ENCODE measurements around the gene CAPN10. TPM values are rescaled to one million over a fixed set of nuclear protein-coding genes. Genes with fewer than 3 reads are reported as not detected.

The CAPN10 gene
- polyA plus RNA-seq, 2 of the 4 experiments (the other 2 are of a cell fraction), result 8.4 to 15.8 TPM

GRCh38 chr2:240619506-240620148 is 33.1 kb downstream of the CAPN10 start:
- CTCF ChIA-PET, result no interaction called here
- no peaks in the 10 kb centered on the region for H3K4me1 ChIP-seq
- no peak overlapping the region for H3K27ac ChIP-seq
- FAIRE-seq, result no peak
- TF ChIP-seq EP300 (IDR thresholded peaks at IDR 0.05) (no peak), ELK1 (IDR thresholded peaks at IDR 0.05; ENCODE audit: low read depth, low read length) (no peak), PBX3 (IDR thresholded peaks at IDR 0.05) (no peak)
- 70% methylated on average over 9 of the region's 19 CpGs for WGBS (ENCODE audit: missing lambda C conversion rate)
- POLR2A ChIA-PET, result no interaction called here
- DNase-seq (ENCODE audit: low read depth in 1 of 2, low spot score in 1 of 2), result no peak
- ATAC-seq, result no peak
- no peak overlapping the region for H3K4me3 ChIP-seq
- no peak overlapping the region for H3K4me2 ChIP-seq
- no peaks in the 10 kb centered on the region for H3K9me3 ChIP-seq

GRCh38 chr2:240620149-240620731 is 33.7 kb downstream of the CAPN10 start:
- TF ChIP-seq GATA3 (IDR thresholded peaks at IDR 0.05; ENCODE audit: borderline replicate concordance) (no peak), ESRRA (IDR thresholded peaks at IDR 0.05; ENCODE audit: borderline replicate concordance, low read length) (no peak), EP300 (IDR thresholded peaks at IDR 0.05) (no peak), EHF (CRISPR knock-in tag; IDR thresholded peaks at IDR 0.05) (no peak), TP53 (CRISPR knock-in tag; IDR thresholded peaks at IDR 0.05) (no peak), POLR2A (IDR thresholded peaks at IDR 0.05; ENCODE audit: low read length) (no peak), EHMT2 (IDR thresholded peaks at IDR 0.05; ENCODE audit: low read depth) (no peak)
- H3K4me1 ChIP-seq, result no peaks in the 10 kb centered on the region
- no peak overlapping the region for H3K4me2 ChIP-seq
- no peaks in the 10 kb centered on the region for H3K9me3 ChIP-seq
- no peak for ATAC-seq
- no peak for DNase-seq (ENCODE audit: low read depth in 1 of 2, low spot score in 1 of 2)
- POLR2A ChIA-PET, result no interaction called here
- no peak overlapping the region for H3K4me3 ChIP-seq
- WGBS (ENCODE audit: missing lambda C conversion rate), result 39% methylated on average over 6 of the region's 13 CpGs
- CTCF ChIA-PET, result no interaction called here
- H3K27ac ChIP-seq, result no peak overlapping the region
- no peak for FAIRE-seq

GRCh38 chr2:240620859-240621258 is 34.3 kb downstream of the CAPN10 start:
- 60% methylated on average over 7 of the region's 7 CpGs for WGBS (ENCODE audit: missing lambda C conversion rate)
- H3K27ac ChIP-seq, result no peak overlapping the region
- ChIA-PET POLR2A (no interaction called here), CTCF (interaction anchor here (1.1 kb wide), 1 partner anchor 56 kb away, joined by 3 read pairs; no protein-coding TSS in a partner anchor)
- TF ChIP-seq BCL3 (IDR thresholded peaks at IDR 0.05), result no peak
- no peak for TF ChIP-seq MAZ (IDR thresholded peaks at IDR 0.05; ENCODE audit: borderline replicate concordance, low read depth, low read length)
- TF ChIP-seq CBX2 (IDR thresholded peaks at IDR 0.05; ENCODE audit: borderline replicate concordance, low read depth), result no peak
- FAIRE-seq (no peak), ATAC-seq (no peak), DNase-seq (ENCODE audit: low read depth in 1 of 2, low spot score in 1 of 2) (no peak)
- H3K4me1 ChIP-seq, result no peaks in the 10 kb centered on the region
- no peak overlapping the region for H3K4me3 ChIP-seq
- no peaks in the 10 kb centered on the region for H3K9me3 ChIP-seq
- no peak overlapping the region for H3K4me2 ChIP-seq

- DNase-seq (ENCODE audit: low read depth in 1 of 2, low spot score in 1 of 2), result no peak
- CTCF ChIA-PET, result interaction anchor here (0.7 to 1.7 kb wide), 2 partner anchors 14 to 178 kb away, joined by 3 to 5 read pairs; no protein-coding TSS in a partner anchor
- FAIRE-seq, result no peak
- ATAC-seq, result no peak
- Histone ChIP-seq H3K4me2 (no peak overlapping the region), H3K9me3 (no peaks in the 10 kb centered on the region), H3K27ac (no peak overlapping the region), H3K4me3 (no peak overlapping the region), H3K4me1 (no peaks in the 10 kb centered on the region)
- POLR2A ChIA-PET, result no interaction called here
- WGBS (ENCODE audit: missing lambda C conversion rate), result 70% methylated on average over 9 of the region's 9 CpGs
- TF ChIP-seq HOXA7 (CRISPR knock-in tag; IDR thresholded peaks at IDR 0.05), result no peak
- TF ChIP-seq BCL3 (IDR thresholded peaks at IDR 0.05), result no peak
- no peak for TF ChIP-seq GATA3 (IDR thresholded peaks at IDR 0.05; ENCODE audit: borderline replicate concordance)
- TF ChIP-seq ATOH8 (CRISPR knock-in tag; IDR thresholded peaks at IDR 0.05; ENCODE audit: low read depth), result no peak
- no peak for TF ChIP-seq CHD4 (IDR thresholded peaks at IDR 0.05; ENCODE audit: borderline replicate concordance)
- no peak for TF ChIP-seq EHF (CRISPR knock-in tag; IDR thresholded peaks at IDR 0.05)
- TF ChIP-seq ZSCAN20 (CRISPR knock-in tag; IDR thresholded peaks at IDR 0.05), result no peak
- no peak for TF ChIP-seq MAZ (IDR thresholded peaks at IDR 0.05; ENCODE audit: borderline replicate concordance, low read depth, low read length)
- TF ChIP-seq RAD21 (conservative IDR thresholded peaks at IDR 0.05 in 1 of 2, IDR thresholded peaks at IDR 0.05 in 1 of 2), result no peak
- no peak for TF ChIP-seq PBX3 (IDR thresholded peaks at IDR 0.05)
- no peak for TF ChIP-seq NFE2L2 (conservative IDR thresholded peaks at IDR 0.05; ENCODE audit: low read length)
- TF ChIP-seq BHLHE40 (IDR thresholded peaks at IDR 0.05; ENCODE audit: low read depth, low read length), result no peak
- no peak for TF ChIP-seq SREBF2 (IDR thresholded peaks at IDR 0.05)
Observed at GRCh38 chr2:240622060-240622411, 35.5 kb downstream of the CAPN10 start.
